ENCODE results near the gene SERBP1. TPM values are rescaled to one million over a fixed set of nuclear protein-coding genes. Genes with fewer than 3 reads are reported as not detected.

Gene SERBP1
- total and polyA plus RNA-seq, 12 donors: 59.7 to 226 (median 154) TPM

- DNase-seq: no peak
- Histone ChIP-seq H3K9me3 (replicated peaks in 1 of 3) (no peaks in the 10 kb centered on the region), H3K4me3 (no peak overlapping the region), H3K36me3 (replicated peaks in 1 of 2) (no peaks in the 10 kb centered on the region), H3K4me1 (replicated peaks in 1 of 2) (peaks cover 11 to 23% of the 10 kb centered on the region in 2 donors), H3K27ac (no peak overlapping the region), H3K27me3 (no peaks in the 10 kb centered on the region)
- 70 to 78% (median 77%) methylated on average over 8 of the region's 8 CpGs for WGBS, 4 donors
- intact Hi-C loops (cut with DNase I): no loop called here
- TF ChIP-seq CTCF (IDR thresholded peaks at IDR 0.05) (no peak), POLR2A (IDR thresholded peaks at IDR 0.05) (no peak)
These were observed 1.8 kb upstream of the SERBP1 start for GRCh38 chr1:67431869-67432578.

- H3K27me3 ChIP-seq: no peaks in the 10 kb centered on the region
- H3K4me1 ChIP-seq (replicated peaks in 1 of 2): peaks cover 15 to 31% of the 10 kb centered on the region in 2 donors
- WGBS, 4 donors: 15 to 18% (median 16%) methylated on average over 12 of the region's 12 CpGs
- H3K9me3 ChIP-seq (replicated peaks in 1 of 3): no peaks in the 10 kb centered on the region
- intact Hi-C loops (cut with DNase I): no loop called here
- DNase-seq: no peak
- TF ChIP-seq POLR2A (IDR thresholded peaks at IDR 0.05) (no peak), CTCF (IDR thresholded peaks at IDR 0.05) (peak in 1 of 6 experiments; percentile 3)
- peak overlapping the region; percentile 67 to 100 (median 88) for H3K4me3 ChIP-seq
- H3K27ac ChIP-seq: peak overlapping the region; percentile 83 to 96 (median 92)
- peaks cover 0 to under 1% of the 10 kb centered on the region in 2 donors for H3K36me3 ChIP-seq (replicated peaks in 1 of 2)
These were observed 1.1 kb upstream of the SERBP1 start for GRCh38 chr1:67431156-67431765.

GRCh38 chr1:67429528-67430357, 459 bp downstream of the SERBP1 start:
- Histone ChIP-seq H3K4me3 (peak overlapping the region; percentile 87 to 100 (median 92)), H3K9me3 (replicated peaks in 1 of 3) (no peaks in the 10 kb centered on the region), H3K36me3 (replicated peaks in 1 of 2) (peaks cover 0 to 16% of the 10 kb centered on the region in 2 donors), H3K4me1 (replicated peaks in 1 of 2) (peaks cover 15 to 35% of the 10 kb centered on the region in 2 donors), H3K27ac (peak overlapping the region in 4 of 5 donors; percentile 92 to 96 (median 93)), H3K27me3 (no peaks in the 10 kb centered on the region)
- DNase-seq: peak; percentile 29 to 65 (median 40)
- WGBS, 4 donors: 0% methylated on average over 27 to 69 of the region's 69 CpGs
- TF ChIP-seq CTCF (IDR thresholded peaks at IDR 0.05) (no peak), POLR2A (IDR thresholded peaks at IDR 0.05) (no peak)
- intact Hi-C loops (cut with DNase I): no loop called here

- intact Hi-C loops (cut with DNase I): no loop called here
- DNase-seq: peak in 4 of 7 donors; percentile 17 to 29 (median 21)
These were observed 1.1 kb downstream of the SERBP1 start for GRCh38 chr1:67429011-67429527.

More at GRCh38 chr1:67429011-67429527, 1.1 kb downstream of the SERBP1 start:
- WGBS, 4 donors: 0 to 1% (median 0%) methylated on average over 19 to 25 of the region's 25 CpGs
- H3K36me3 ChIP-seq (replicated peaks in 1 of 2): peaks cover 0 to 23% of the 10 kb centered on the region in 2 donors
- TF ChIP-seq POLR2A (IDR thresholded peaks at IDR 0.05): no peak
- TF ChIP-seq CTCF (IDR thresholded peaks at IDR 0.05): no peak
- peaks cover 15 to 35% of the 10 kb centered on the region in 2 donors for H3K4me1 ChIP-seq (replicated peaks in 1 of 2)
- no peaks in the 10 kb centered on the region for H3K27me3 ChIP-seq
- peak overlapping the region; percentile 87 to 100 (median 92) for H3K4me3 ChIP-seq
- peak overlapping the region in 4 of 5 donors; percentile 92 to 96 (median 93) for H3K27ac ChIP-seq
- no peaks in the 10 kb centered on the region for H3K9me3 ChIP-seq (replicated peaks in 1 of 3)

All from adrenal gland (tissue), 12 donors.